ENCODE data around the gene SGMS1.

Gene SGMS1

DNA sequence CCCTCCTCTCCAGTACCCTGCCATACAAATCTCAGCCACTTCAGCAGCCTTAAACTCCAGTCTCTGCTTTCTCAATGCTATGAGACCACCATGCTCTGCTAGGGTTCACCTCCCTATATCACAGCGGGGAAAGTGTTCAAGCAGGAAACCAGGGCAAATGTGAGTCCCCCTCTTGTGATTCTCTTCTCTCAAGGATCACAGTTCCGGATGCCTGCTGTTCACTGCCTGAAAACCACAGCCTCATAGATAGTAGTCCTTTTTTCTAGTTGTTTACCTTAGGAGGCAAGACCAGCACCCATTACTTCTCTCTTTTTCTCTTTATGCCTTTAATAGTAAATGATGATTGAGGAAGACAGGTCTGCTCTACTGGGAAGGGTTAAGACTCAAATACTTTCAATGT is 100.8 kb downstream of the SGMS1 start:
- TF ChIP-seq, protein P1, sequence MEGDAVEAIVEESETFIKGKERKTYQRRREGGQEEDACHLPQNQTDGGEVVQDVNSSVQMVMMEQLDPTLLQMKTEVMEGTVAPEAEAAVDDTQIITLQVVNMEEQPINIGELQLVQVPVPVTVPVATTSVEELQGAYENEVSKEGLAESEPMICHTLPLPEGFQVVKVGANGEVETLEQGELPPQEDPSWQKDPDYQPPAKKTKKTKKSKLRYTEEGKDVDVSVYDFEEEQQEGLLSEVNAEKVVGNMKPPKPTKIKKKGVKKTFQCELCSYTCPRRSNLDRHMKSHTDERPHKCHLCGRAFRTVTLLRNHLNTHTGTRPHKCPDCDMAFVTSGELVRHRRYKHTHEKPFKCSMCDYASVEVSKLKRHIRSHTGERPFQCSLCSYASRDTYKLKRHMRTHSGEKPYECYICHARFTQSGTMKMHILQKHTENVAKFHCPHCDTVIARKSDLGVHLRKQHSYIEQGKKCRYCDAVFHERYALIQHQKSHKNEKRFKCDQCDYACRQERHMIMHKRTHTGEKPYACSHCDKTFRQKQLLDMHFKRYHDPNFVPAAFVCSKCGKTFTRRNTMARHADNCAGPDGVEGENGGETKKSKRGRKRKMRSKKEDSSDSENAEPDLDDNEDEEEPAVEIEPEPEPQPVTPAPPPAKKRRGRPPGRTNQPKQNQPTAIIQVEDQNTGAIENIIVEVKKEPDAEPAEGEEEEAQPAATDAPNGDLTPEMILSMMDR (IDR thresholded peaks at IDR 0.05; ENCODE audit: low read length, missing control alignments) = no peak
- DNase-seq (ENCODE audit: low read depth) = no peak
- H3K4me3 ChIP-seq (replicated peaks; ENCODE audit: low read depth, low read length) = no peak overlapping the region

DNA sequence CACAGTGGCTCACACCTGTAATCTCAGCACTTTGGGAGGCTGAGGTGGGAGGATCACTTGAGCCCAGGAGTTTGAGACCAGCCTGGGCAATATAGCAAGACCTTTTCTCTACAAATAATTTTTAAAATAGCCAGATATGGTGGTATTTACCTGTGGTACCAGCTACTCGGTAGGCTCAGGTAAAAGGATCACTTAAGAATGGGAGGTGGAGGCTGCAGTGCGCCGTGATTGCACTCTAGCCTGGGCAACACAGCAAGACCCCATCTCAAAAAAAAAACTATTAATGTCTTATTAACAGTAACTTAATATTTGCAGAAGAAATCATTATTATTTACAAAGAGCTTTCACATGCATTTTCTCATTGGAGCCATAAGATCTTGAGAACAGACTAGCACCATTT is 103.6 kb downstream of the SGMS1 start:
- no peak for DNase-seq (ENCODE audit: low read depth)
- no peak overlapping the region for H3K4me3 ChIP-seq (replicated peaks; ENCODE audit: low read depth, low read length)
- TF ChIP-seq, protein P1 (IDR thresholded peaks at IDR 0.05; ENCODE audit: low read length, missing control alignments) = no peak

DNA sequence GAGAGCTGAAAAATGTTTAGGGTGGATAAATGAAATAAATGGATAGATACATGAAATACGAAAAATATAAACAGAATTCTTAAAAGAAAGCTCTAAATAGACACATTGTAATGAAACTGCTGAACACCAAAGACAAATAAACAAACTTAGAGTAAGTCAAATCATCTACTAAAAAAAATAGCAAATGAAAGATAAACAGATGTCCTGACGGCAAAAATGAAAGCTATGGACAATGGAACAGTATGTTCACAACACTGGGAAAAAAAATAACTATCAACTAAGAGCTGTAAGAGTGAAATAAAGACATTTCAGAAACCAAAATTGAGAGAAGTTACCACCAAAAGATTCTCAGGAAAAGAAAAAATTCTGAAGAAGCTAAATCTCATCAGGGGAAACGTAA is 106.1 kb downstream of the SGMS1 start:
- no peak overlapping the region for H3K4me3 ChIP-seq (replicated peaks; ENCODE audit: low read depth, low read length)
- TF ChIP-seq, protein P1 (IDR thresholded peaks at IDR 0.05; ENCODE audit: low read length, missing control alignments) = no peak
- DNase-seq (ENCODE audit: low read depth) = no peak

DNA sequence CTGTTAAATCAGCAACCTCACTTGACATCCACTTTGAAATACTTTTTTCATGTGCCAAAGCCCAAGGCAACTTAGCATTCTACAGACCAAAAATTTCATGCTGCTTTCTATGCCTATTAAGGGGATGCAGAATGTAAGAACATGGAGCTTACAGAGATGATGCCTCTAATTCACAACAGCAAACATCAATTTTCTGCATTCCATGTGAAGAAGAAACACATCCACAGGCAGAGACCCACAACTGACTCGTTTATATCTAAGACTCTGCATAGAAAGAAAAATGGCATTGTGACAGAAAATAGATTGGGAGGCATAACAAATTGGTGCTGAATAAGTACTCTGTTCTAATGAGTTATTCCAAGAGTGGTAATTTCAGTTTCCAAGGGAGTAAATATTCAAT is 107.6 kb downstream of the SGMS1 start:
- H3K4me3 ChIP-seq (replicated peaks; ENCODE audit: low read depth, low read length) = no peak overlapping the region
- TF ChIP-seq, protein P1 (IDR thresholded peaks at IDR 0.05; ENCODE audit: low read length, missing control alignments) = no peak
- no peak for DNase-seq (ENCODE audit: low read depth)

DNA sequence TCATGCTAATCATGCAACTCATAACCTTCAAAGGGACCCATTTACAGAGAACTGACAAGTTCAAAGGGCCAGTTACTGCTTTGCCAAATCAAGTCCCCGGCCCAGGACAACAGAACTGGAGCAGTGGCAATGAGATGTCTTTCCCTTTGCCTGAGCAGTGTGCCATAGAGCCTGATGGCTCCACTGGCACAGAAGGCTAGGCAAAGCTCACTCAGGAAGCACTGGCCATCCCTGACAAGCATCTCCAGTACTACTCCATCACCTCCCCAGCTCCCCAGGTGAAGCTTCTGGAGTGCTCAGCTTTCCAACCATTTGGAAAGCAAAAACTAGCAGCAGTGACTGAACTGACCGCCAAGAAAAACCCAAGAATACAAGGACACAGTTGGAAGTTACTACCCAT is 108.3 kb downstream of the SGMS1 start:
- TF ChIP-seq, protein P1 (IDR thresholded peaks at IDR 0.05; ENCODE audit: low read length, missing control alignments) = no peak
- no peak for DNase-seq (ENCODE audit: low read depth)
- H3K4me3 ChIP-seq (replicated peaks; ENCODE audit: low read depth, low read length) = no peak overlapping the region

DNA sequence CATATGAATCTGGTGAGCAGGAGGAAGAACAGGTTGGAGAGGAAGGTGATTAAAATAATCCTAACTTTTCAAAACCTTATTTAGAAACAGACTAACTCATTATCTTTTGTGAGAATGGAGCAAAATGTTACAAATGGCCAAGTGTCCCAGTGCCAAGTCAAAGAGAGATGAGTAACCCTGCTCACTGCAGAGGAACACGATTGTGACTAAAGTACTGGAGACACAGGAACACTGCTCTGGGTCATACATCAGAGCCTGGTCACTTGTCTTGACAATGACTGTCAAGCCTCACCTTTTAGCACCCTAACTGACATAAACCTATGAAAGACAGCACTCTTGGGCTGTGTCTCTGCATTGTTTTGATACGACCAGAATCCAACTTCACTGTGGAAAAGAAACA is 108.8 kb downstream of the SGMS1 start:
- no peak for DNase-seq (ENCODE audit: low read depth)
- H3K4me3 ChIP-seq (replicated peaks; ENCODE audit: low read depth, low read length) = no peak overlapping the region
- TF ChIP-seq, protein P1 (IDR thresholded peaks at IDR 0.05; ENCODE audit: low read length, missing control alignments) = no peak

DNA sequence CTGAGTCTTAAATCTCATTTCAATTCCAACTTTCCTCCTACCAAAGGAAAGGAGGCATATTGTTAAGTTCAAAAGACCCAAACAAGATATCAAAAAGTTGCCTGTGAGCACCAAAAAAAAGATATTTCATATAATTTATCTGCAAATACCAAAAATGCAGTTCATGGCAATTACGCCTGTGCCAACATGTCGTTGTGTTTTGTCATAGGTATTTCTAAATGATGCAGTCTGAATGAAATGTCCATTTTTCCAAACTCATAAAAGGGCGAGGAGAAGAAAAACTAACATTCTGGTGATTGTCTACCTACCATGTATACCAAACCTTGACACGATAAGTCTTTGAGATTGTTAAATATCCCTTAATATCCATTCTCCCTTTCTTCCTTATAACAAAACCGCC is 109.8 kb downstream of the SGMS1 start:
- no peak for DNase-seq (ENCODE audit: low read depth)
- H3K4me3 ChIP-seq (replicated peaks; ENCODE audit: low read depth, low read length) = no peak overlapping the region
- TF ChIP-seq, protein P1 (IDR thresholded peaks at IDR 0.05; ENCODE audit: low read length, missing control alignments) = no peak

Measured in fibroblast of pulmonary artery (primary cell).